Adipose tissue (tissue), 3 donors: Measurements from ENCODE around the gene DIPK1C. TPM values are rescaled to one million over a fixed set of nuclear protein-coding genes. Genes with fewer than 3 reads are reported as not detected.
"Not testable (repeated sequence)": the region's sequence is repeated elsewhere in the genome, so short reads cannot be mapped to it uniquely, and the experiment has no call there.

Source experiments
- H3K27ac ChIP-seq: one replicate; pipeline ENCODE4 v1.5.1; 2013; ENCODE audit warnings: low read depth, low read length
- WGBS, 3 donors: extraction: QIAGEN DNeasy Blood & Tissue Kit; methylation state at CpG; one replicate each; pipeline ENCODE4 v1.1.7; 2013; 5-methylcytosine and 5-hydroxymethylcytosine counted together
- polyA plus RNA-seq, 3 donors: library from polyadenylated mRNA; stranded (reverse); fragments of 200-250 nt; gene quantifications; one replicate each; pipeline ENCODE4 v1.2.3, GENCODE V29; 2013
- donor health status: healthy with polysubstance abuse.
- donor health status: Bipolar disorder and iron deficiency.
- donor health status: healthy.

DIPK1C gene
- polyA plus RNA-seq: under 1 TPM; 0.08 to 0.34 (median 0.10) TPM

DNA sequence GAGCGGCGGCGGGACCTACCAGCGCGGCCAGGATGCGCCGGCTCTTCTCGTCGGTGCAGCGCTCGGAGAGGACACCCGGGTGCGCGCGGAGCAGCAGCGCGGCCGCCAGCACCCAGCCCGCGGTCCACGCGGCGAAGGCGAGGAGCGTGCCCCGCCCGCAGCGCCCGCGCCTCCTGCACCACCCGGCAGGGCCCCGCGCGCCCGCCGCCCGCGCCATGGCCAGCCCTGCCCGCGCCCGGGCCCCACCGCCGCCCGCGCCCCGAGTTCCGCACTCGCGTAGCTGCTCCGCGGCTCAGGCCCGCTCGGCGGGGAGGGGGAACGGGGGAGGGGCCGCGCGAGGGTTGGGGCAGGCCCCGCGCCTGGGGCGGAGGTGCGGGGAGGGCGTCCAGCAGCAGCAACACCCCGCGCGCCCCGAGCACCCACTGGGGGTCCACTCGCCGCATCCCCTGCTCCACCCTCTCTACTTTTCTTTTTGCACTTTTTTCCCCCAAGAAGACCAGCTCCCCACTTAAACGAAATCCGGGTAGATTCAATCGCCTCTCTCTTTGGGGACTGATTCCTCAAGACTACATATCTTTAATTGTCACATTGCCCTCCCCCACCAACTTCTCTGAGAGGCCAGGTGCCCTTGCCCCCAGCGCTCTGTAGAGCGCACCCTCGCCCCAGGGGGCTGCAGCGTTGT lies at the start of gene DIPK1C:
TSS of gene DIPK1C (minus strand) at position 266 of the 682 bp plus-strand sequence. CDS start at position 217, 49 bp downstream.
- no peak within 1 kb of the TSS for H3K27ac ChIP-seq
- 1 to 2% (median 2%) methylated on average over 41 to 76 of the region's 76 CpGs for WGBS, 3 donors

DNA sequence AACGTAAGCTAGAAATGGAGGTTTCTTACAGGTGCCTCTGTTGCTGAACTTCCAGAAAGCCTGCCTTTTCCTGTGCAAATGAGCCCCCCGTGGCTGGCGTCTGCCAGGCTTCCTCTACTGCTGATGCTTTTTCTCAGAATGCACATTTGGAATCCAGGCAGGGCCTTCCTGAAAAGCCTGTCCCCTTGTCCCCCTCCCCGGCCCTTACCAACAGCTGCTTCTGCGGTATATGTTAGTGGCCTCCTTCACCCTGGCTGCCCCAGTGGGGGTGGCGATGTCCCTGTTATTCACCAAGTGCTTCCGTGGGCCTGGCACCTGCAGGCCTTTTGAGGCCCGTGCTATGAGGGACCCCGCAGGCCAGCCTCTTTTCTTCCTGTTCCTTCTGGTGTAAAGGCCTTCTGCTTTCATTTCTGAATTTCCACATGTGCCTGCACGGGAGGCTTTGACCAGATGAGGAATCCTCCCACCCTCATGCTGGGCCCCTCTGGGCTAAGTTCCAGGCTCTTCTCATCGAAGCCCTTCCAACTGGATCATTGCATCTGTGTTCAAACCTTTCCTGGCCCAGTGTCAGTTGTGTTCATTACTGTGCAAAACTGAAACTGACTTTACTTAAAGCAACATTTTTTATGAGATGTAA lies 49.5 kb upstream of the DIPK1C start:
- no peak overlapping the region for H3K27ac ChIP-seq
- WGBS, 3 donors: 48 to 56% (median 50%) methylated on average over 11 of the region's 11 CpGs

DNA sequence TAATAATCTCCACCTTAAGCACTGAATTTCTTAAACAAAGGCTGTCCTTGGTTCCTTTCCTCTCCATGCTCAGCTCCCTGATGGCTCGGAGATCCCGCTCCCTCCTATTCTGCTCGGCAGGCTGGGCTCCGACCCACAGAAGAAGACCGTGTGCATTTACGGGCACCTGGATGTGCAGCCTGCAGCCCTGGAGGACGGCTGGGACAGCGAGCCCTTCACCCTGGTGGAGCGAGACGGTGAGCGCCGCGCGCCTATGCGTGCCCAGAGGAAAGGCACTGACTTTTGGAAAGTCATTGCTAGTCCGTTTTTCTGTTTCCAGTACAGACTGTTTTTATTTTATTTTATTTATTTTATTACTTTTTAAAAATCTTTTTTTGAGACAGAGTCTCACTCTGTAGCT lies 48.7 kb upstream of the DIPK1C start:
- WGBS, 3 donors: 69 to 96% (median 95%) methylated on average over 16 of the region's 16 CpGs

DNA sequence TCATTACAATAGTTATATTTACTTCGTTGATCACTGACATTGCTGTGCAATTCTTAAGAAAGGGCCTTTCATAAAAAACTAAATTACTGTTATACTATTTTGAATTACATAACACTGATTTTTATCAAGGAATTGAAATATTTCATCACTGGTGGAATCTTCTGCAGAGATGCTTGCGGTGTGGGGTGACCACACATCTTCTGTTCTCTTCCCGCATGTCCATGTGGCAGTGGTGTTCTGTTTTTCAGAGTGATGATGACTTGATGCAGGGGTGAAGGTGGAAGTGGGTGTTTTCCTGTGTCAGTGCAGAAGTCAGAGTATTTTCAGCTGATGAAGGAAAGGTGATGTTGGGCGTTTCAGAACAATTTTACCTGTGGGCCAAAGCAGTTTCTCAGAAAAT lies 46.0 kb upstream of the DIPK1C start:
- 63 to 87% (median 83%) methylated on average over 4 of the region's 4 CpGs for WGBS, 3 donors
- no peak overlapping the region for H3K27ac ChIP-seq

More for the DNA sequence above, 48.7 kb upstream of the DIPK1C start:
- no peak overlapping the region for H3K27ac ChIP-seq

DNA sequence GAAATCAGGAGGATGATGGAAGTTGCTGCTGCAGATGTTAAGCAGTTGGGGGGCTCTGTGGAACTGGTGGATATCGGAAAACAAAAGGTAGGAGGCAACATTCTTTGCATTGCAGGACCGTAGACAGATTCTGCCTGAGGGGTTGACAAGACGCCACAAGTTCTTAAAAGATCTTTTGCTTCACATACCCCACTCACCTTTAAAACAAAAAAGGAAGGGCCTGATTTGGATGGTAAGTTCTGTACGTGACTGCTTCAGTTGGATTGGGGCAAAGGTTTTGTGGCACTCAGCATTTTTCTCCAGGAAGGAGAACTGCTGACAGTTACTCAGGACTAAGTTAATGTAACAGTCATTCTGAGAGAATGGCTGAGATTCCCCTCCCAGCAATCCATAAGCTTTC lies 44.3 kb upstream of the DIPK1C start:
- 65 to 76% (median 76%) methylated on average over 4 of the region's 4 CpGs for WGBS, 3 donors
- no peak overlapping the region for H3K27ac ChIP-seq

DNA sequence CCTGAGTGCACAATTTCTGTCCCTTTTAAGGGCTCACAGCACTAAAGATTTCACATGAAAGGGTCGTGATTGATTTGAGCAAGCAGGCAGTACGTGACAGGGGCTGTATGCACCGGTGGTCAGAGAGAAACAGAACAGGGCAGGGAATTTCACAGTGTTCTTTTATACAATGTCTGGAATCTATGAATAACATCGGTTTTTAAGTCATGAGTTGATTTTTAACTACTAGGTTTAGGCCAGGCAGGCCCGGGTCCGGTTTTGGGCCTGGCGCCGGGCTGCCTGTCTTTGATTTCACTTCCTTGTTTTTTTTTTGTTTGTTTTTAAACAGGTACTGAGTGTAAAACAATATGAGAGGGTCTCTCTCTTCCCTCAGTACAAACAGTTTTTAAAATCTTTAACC lies 43.7 kb upstream of the DIPK1C start:
- not testable (repeated sequence) for H3K27ac ChIP-seq

DNA sequence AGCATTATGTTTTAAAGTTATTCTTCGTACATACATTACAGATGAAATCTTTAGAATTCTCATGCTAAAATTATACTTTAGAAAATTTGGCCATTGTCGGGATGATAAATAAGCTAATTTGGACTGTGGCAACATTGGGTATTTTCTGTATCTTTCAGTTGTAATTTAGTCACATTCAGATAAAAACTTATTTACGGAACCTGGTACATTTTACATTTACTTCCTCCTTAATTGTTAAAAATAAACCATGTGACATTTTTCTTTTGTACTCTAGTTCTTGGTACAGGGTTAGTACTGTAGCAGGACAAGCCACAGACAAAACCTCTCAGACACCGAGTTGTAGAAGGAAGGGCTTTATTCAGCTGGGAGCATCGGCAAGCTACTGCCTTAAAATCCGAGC lies 43.3 kb upstream of the DIPK1C start:
- WGBS, 3 donors: 26 to 77% (median 70%) methylated on average over 6 of the region's 6 CpGs
- H3K27ac ChIP-seq: no peak overlapping the region

More for the DNA sequence above, 43.7 kb upstream of the DIPK1C start:
- 28 to 77% (median 76%) methylated on average over 8 of the region's 8 CpGs for WGBS, 3 donors

DNA sequence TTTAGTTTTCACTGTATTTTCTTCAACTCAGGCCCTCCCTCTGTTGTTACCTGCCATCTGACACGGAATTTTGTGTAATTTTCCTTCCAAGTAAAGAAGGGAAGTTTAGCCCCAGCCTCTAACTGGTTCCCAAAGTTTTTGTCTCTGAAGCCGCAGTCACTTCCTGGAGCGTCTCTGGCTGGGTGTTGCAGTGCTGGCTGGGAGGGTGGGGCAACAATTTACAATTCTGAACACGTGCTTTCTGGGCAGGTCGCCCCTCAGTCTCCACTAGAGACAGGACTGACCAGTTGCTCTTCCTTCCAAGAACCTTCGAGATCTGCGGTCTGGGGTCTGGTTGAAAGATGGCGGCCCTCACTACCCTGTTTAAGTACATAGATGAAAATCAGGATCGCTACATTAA lies 42.5 kb upstream of the DIPK1C start:
- 20 to 34% (median 33%) methylated on average over 9 of the region's 9 CpGs for WGBS, 3 donors
- no peak overlapping the region for H3K27ac ChIP-seq

DNA sequence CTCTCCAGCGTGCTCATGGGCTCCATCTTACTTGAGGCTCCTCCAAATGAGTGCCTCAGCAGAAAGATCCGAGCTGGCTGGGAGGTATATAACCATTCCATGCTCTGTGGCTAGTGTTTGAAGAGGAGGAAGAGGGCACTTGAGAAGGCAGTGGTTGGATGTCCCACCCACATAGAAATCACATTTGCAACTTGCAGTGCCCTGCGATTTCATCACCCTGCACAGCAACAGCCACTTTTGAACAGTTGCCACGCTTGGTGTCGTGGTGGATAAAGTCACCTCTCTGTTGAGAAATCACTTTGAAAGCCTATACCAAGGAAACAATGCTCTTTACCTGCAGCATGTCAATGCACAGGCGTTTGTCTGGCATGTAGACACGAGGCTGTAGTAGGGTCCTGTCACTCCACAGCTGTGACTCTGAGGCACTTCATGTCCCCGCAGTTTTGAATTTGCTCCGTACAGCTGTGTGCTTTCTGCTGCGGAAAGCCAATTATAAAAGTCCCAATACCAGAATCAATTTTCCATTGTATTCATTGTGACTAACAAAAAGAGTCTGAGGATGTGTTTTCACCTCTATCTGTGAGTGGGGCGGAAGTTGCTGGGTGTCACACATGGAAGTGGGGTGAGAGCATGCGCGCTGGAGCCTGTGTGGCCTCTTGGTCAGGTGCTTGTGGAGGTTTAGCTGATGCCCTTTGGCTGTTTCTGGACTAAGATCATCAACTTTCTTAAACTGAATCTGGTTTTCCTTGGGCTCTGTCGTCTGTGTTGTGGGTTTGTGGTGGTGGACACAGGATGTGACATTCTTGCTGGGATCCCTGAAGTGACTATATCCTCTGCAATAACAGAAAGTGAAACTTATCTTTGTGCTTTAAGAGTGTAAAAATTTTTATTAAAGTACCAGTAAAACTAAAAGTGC lies 41.9 kb upstream of the DIPK1C start:
- H3K27ac ChIP-seq: no peak overlapping the region
- WGBS, 3 donors: 42 to 54% (median 50%) methylated on average over 14 of the region's 14 CpGs

DNA sequence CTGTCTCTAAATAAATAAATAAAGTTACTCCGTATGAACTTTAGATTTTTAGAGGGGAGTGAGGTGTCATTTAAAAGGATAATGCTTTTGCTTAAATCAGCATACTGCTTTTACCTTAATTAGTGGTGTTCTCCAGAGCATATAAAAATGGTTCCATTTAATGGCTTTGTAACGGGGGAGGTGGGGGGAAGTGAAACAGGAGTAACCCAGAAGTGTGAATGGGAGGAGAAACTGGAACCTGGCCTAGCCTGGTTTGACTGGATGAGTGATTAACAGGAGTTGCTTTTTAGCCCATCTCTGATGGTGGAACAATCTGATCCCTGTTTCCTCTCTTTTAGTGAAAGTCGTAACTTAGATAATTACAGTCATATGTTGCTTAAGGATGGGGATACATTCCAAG lies 40.7 kb upstream of the DIPK1C start:
- 53 to 73% (median 68%) methylated on average over 3 of the region's 3 CpGs for WGBS, 3 donors
- no peak overlapping the region for H3K27ac ChIP-seq

DNA sequence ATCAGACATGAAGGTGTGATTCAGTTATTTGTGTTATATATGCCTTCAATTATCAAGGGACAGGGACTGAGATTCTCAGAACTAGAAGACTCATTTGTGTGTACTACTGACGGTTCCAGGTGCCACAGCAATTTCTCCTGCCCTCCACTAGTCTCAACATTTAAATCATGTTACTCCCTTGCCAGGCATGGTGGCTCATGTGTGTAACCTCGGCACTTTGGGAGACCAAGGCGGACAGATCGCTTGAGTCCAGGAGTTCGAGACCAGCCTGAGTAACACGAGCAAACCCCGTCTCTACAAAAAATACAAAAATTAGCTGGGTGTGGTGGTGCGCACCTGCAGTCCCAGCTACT lies 40.2 kb upstream of the DIPK1C start:
- H3K27ac ChIP-seq: no peak overlapping the region
- WGBS, 3 donors: 85 to 96% (median 92%) methylated on average over 8 of the region's 8 CpGs

DNA sequence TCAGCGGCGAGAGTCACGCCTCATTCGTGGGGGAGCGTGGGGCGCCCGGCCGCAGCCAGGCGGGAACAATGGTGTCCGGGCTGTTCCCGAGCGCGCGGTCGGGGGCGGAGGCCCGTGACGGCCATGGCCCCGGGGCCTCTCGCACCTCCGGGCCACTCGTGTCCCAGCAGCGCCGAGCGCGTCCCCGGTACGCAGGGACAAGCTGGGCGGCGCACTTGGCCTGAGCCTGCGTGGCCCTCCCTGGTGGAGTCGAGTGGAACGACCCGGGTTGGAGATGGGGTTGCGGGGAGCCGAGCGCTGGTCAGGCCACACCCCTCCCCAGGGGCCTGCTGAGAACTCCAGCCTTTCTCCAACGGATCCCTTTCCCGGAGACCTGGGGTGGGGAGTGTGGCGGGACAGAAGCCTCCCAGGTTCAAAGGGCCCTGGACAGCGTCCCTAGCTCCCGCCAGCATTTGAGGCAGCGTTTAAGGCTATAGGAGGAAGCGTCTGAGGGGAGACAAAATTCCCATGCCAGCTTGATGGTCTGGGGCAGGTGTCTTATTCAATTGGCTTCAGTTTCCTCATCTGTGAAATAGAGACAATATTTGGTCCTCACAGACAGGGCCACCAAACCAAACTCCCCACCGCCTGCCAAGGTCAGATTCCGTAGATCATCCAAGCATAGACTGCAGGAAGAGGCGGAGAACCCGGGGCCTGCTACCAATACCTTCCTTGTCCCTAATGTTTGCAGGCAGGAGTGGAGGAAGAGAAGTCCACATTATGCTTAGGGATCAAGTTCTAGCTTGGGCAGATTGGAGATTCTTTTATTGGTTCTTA lies 39.6 kb upstream of the DIPK1C start:
- peak overlapping the region; percentile 76 for H3K27ac ChIP-seq
- 1 to 6% (median 5%) methylated on average over 32 to 48 of the region's 48 CpGs for WGBS, 3 donors

DNA sequence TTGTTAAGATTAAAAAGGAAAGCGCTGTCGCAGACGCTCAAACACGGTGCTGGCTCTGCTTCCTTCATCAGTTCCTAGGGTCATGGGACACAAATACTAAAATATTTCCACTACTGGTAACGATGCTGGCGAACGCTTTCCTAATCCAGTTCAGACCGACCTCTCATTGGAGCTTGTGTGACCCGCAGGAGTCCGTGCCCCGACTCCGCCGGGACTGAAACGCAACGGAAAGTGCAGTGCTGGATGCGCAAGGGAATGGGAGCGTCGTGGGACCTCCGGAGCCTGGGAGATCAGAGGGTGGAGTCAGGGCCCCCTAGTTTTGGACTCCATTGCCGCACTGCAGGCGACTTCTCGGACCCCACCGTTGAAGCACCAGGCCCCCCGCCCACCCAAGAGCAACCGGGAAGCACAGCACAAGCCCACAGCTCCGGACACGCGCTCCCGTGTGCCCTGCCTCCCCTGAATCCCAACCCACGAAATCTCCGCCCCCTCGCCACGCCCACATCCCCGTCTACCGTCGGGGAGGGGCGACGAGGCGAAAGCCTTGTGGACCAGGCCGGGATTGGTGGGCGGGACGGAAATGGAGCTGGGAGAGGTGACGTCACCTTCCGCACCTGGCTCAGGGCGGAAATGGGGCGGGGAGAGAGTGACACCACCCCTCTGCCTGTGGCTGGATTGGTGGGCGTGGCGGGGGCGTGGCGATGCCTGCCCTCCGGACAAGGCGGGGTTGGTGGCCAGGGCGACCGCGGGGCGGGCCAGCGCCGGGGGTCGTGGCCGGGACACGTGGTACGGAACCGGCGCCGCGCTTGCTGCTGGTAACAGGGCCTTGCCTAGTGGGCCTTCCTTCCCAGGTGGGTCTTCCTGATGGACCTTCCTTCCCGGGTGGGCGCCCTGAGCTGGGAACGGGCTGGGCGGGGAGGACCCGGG lies 38.7 kb upstream of the DIPK1C start, which contains the start of gene CNDP2:
TSS of gene CNDP2 (plus strand) at position 783 of the 927 bp plus-strand sequence. CDS start 3,611 bp downstream, outside the sequence.
- WGBS, 3 donors: 0 to 1% (median 1%) methylated on average over 61 to 71 of the region's 71 CpGs
- peak within 1 kb of the TSS; percentile 76 for H3K27ac ChIP-seq

DNA sequence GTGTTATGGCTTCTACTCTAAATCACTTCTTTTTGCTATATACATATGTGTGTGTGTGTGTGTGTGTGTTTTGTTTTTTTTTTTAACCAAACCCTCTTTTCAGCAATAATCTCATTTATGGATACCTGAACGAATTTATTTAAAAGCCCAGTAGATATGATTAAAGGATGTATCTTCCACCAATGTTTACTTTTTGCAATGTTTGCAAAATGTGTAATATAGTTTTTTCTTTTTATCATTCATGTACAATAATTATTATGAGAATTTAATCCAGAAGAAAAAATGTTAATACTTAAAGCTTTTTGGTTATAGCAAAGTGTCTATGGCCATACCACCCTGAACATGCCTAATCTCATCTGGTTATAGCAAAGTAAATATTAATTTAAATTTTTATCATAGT lies 37.4 kb upstream of the DIPK1C start:
- 38 to 76% (median 71%) methylated on average over 1 of the region's 1 CpG for WGBS, 3 donors
- H3K27ac ChIP-seq: no peak overlapping the region

DNA sequence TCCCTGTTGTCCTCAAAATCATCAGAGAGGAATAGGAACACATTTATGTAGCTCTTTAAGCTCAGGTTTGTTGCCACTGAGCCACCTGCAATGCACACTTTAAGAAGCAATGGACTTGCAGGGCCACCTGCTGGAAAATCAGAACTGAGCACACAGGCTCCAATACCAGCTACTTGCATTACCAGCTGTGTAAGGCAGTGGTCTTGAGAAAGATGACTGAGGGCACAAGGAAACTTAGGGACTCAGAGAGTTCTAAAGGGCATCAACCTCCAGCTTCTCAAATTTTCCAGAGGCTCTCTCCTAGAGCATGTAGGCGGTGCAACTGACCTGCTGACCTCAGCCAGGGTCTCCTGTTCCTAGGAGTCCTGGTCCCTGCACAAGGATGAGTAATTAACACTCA lies 36.6 kb upstream of the DIPK1C start:
- WGBS, 3 donors: 33 to 63% (median 38%) methylated on average over 1 of the region's 1 CpG
- no peak overlapping the region for H3K27ac ChIP-seq

DNA sequence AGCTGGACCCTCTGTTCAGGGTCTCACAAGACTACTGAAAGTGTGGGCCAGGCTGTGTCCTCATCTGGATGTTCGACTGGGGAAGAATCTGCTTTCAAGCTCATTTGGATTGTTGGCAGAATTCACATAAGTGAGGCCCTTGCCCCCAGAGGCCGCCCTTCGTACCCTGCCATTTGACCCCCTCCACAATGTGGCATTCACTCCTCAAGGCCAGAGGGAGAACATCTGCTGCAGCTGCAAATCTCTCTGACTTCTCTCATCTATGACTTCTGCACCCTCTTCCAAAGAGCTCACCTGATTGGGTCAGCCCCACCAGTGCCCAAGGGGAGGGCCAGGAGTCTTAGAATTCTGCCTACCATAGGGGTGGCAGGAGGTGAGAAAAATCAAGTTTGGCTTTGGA lies 35.2 kb upstream of the DIPK1C start:
- WGBS, 3 donors: 86 to 97% (median 96%) methylated on average over 3 of the region's 3 CpGs
- no peak overlapping the region for H3K27ac ChIP-seq

DNA sequence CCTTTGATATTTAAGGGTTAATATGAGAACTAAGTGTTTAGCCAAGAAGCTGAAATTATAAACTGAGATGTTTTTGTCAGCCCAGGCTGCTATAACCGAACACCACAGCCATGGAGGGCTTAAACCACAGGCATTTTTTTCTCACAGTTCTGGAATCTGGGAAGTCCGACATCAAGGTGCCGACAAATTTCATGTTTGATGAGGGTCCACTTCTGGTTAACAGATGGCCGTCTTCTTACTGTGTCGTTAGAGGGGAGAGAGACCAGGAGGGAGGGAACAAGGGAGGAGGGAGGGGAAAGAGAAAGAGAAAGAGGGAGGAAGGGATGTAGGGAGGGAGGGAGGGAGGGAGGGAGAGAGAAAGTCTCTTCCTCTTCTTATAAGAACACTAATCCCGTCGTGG lies 32.6 kb upstream of the DIPK1C start:
- no peak overlapping the region for H3K27ac ChIP-seq
- 35 to 52% (median 36%) methylated on average over 7 of the region's 7 CpGs for WGBS, 3 donors
